HG03175 (cell line): ENCODE measurements around the gene BASP1.
A peak's percentile ranks its signal among the peaks of the same experiment; 100 is the strongest.
"Not testable (repeated sequence)": the region's sequence is repeated elsewhere in the genome, so short reads cannot be mapped to it uniquely, and the experiment has no call there.

ENCODE experiments used
- ATAC-seq: cut with Tn5 transposase; IDR thresholded peaks from one replicate; pipeline ENCODE4 v1.9.1; 2021; ENCODE audit warnings: mild to moderate bottlenecking, moderate library complexity; ENCODE audit not compliant: unreplicated experiment

The BASP1 gene

DNA sequence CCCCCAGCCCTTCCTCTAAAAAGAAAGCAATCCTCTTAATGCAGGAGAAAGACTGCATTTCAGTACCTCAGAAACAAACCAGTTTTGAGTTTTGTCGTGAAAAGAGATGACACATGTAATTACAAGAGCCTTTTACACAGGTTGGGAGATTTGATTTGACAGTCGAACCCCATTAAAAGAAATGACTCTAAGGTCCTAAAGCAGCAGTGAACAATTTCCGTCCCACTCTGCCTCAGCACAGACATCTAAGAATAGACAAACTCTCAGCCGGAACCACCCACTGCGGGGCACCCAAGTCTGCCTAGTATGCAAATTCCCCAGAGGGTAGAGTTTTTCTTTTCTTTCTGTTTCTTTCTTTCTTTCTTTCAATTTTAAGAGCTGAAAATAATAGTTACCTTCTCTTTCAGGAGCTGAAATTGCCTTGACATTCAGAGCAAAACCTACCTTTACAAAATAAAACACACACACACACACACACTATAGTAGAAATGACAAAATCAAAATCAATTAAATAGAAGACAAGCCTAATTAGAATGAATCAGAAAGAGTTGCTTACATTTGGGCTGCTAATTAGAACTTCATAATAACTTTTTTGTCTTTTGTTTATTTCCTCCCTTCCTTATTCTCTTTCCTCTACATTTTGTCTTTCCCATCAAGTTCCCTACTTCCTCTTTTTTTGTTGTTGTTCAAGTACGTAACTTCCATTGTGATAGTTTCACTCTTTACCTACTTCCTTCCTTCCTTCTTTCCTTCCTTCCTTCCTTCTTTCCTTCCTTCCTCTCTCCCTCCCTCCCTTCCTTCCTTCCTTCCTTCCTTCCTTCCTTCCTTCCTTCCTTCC is 65.1 kb downstream of the BASP1 start:
- ATAC-seq, result peak; percentile 98

DNA sequence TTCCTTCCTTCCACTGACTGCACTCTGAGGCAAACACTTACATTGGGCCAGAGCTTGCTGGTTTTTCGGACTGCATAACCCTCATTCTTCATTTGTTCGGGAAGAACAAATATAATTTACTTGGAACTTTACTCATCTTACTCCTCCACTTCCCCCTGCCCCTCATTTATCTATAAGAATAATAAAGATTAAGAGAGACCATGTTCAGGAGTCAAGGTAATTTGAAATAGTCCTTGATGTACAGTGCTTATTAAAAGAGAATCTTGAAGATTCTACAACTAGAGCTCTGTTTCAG is 65.6 kb downstream of the BASP1 start:
- ATAC-seq, result no peak

DNA sequence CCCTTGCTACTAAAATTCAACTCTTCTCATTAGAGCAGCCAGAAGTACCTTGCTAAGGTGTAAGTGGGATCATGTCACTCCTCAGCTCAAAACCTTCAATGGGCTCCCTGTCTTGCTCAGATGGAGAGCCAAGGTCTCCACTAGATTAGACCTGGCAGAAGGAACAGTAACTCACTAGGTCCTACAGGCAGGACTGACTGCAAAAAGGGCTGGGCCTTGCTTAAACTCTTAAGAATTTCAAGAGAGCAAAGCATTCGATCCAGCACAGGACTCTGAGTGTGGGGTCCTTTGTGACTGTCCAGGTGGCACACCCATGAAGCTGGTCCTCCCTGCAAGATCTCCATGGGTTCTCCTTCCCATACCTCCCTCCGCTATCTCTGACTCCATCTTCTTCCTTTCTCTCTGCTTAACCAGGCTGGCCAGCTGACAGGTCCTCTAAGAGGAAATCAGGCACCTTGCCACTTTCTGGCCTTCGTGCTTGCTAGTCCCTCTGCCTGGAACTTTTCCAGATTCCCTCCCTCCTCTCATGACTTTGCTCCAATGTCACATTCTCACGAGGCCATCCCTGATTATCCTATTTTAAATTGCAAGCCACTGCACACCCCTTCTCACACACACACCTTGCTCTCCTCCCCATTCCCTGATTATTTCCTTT is 70.2 kb downstream of the BASP1 start:
- no peak for ATAC-seq

DNA sequence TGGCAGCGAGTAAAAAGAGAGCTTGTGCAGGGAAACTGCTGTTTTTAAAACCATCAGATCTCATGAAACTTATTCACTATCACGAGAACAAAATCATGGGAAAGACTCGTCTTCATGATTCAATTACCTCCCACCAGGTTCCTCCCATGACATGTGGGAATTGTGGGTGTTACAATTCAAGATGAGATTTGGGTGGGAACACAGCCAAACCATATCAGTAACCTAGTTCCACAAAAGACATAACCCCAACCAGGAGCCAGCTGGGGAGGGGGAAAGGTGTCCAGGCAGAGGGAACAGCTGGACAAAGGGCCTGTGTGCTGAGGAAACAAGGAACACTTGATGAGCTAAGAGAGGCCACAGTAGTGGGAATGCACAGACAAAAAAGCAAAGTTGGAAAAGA is 71.1 kb downstream of the BASP1 start:
- no peak for ATAC-seq

DNA sequence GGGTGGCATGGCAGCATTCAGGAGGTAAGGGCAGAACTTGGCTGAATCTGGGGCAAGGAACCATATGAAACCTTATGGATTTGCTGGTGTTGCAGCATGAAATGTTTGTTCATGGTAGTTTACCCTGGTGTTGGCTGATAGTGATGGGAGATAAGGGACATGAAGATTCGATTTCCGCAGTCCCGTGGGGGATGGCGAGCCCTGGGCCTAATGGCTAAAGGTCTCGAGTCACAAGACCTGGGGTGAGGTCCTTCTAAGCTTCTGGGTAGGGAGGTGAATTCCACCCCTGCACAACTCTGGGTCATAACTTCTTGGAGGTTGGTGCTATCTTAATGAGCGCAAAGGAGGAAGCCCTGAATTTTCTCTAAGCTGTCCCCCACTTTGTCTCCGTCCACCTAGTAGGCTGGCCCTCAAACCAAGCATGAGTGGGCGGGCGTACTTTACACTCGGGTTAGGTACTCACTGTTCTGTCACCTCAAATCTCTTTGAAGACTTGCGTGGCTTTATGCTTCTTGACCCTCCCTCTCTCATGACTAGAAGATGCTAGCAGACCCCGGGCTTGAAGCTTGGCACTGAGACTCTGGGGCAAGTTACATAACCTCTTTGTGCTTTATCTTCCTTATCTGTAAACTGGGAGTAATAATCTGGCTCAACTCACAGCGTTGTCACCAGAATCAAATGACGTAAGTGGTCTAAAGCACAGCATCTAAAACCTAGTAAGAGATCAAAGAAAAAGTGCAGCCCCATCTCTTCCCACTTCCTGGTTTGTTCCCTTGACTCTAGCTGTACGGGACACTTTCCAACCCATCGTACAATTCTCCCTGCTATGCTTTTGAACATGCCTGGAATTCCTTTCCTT is 72.5 kb downstream of the BASP1 start:
- ATAC-seq, result no peak

DNA sequence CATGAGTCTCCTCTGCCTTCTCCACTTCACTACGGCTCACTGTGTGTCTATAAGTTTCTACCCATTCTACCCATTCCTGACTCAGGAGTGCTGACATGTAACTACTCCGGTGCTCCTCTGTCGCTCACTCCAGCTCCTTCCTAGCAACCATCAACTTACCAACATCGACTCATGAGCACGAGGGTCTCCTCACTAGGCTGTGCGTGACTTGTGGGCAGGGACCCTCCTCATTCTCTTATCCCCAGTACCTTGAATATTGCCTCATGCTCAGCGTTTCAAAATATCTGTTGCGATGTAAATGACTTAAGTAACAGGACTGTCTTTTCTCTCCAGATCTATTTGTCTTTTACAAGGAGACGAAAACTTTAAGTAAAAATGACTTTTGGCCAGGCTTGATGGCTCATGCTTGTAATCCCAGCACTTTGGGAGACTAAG is 73.1 kb downstream of the BASP1 start:
- no peak for ATAC-seq

DNA sequence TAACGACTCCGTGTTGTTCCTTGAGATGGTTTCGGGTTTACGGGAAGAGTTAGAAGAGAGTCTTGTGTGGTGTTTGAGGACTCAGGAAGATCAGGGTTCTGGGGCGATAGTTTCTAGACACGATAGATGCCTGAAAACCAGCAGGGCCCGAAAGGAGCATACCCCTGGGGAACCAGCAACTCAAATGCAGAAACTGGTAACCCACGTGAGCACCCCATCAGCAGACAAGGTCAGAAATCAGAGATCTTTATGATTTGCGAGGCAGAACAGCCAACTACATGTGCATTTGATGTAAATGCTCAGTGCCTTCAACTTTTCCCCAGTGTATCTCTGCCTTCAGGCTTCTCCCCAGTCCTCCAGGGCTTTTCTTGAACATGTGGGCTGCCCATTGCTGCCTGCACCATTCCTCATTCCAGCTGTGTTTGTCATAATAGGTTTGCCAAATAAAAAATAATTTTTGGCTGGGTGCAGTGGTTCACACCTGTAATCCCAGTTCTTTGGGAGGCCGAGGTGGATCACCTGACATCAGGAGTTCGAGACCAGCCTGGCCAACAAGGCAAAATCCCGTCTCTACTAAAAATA is 75.1 kb downstream of the BASP1 start:
- ATAC-seq, result no peak

DNA sequence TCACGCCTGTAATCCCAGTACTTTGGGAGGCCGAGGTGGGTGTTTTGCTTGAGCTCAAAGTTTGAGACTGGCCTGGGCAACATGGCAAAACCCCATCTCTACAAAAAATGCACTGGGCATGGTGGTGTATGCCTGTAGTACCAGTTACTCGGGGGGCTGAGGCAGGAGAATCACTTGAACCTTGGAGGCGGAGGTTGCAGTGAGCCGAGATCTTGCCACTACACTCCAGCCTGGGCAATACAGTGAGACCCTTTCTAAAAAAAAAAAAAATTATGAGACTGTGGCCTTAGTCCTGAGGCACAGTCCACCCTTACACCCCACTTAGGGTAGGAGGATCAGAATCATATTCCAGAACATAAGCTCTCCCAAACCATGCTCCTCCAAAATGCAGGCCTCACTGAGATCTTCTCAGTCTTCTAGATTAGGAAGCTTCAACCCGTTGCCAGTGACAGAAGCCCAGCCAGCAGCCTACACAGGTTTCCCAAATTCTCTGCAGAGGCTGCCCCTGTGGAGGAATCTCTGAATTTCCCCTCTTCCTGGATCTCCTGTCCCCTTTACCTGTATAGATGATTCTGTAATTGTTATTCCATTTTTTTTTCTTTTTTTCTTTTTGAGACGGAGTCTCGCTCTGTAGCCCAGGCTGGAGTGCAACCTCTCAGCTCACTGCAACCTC is 77.3 kb downstream of the BASP1 start:
- ATAC-seq, result no peak

DNA sequence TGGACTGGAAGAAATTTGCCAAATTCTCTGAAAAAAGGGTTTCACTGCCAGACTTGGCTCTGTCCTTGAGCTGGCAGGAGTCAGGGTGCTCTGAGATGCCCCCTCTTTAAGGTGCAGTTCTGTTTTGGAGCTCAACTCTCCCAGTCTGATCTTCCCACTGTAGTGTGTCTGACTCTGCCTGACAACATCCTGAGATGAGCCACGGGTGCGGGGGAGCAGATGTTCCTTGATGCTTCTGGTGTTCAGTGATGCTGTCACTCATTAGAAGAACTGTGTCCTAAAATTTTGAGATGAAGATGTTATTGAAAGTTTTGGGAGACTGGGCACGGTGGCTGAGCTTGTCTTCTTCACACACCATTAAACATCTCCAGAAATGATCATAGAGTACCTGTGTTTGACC is 78.2 kb downstream of the BASP1 start:
- ATAC-seq, result no peak

DNA sequence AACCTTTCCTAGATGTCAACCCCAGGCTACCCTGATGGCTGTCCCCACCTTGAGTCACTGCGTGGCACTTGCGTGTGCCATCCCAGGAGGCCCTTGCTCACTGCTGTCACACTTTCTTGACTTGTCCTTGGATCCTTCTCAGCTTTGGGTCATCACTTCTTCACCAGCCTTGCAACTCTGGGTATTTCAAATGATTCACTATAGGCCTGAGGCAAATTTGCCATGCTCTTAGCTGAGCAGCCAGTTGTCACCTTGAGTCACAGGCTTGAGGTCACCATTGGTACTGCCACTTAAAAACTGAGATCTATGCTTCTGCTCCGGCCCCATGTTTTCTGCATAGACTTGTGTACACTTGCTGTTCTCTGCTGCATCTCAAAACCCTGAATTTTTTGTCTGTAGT is 84.7 kb downstream of the BASP1 start:
- ATAC-seq, result no peak

DNA sequence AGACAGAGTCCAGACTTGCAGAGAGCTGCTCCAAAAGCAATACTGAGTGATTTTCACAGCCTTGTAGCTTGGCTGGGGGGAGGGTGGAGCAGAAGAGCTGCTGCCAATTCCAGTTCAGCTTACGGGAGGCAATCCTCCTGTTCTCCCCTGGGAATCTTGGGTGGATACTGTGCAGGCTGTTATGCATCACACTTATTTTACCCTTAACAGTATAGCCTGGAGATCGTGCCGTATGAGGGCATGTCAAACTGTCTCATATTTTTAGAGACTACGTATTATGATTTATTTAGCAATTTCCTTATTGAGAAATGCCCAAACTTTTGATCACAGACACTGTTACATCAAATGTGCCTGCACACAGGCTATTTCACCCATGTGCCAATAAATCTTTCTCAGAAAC is 85.2 kb downstream of the BASP1 start:
- ATAC-seq, result no peak

DNA sequence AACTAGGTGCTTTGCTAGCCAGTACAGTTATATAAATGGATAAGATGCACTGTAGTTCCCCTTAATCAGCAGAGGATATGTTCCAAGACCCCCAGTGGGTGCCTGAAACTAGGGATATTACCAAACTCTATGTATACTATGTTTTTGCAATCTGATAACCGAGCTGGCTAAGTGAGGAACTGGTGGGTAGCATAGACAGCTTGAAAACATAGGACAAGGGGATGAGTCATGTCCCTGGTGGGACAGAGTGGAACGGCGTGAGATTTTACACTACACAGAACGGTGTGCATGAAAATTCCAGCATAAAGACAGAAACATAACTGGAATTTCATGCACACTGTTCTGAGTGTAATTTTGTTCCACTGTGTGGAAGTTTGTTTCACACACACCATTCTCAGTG is 86.9 kb downstream of the BASP1 start:
- ATAC-seq, result no peak

DNA sequence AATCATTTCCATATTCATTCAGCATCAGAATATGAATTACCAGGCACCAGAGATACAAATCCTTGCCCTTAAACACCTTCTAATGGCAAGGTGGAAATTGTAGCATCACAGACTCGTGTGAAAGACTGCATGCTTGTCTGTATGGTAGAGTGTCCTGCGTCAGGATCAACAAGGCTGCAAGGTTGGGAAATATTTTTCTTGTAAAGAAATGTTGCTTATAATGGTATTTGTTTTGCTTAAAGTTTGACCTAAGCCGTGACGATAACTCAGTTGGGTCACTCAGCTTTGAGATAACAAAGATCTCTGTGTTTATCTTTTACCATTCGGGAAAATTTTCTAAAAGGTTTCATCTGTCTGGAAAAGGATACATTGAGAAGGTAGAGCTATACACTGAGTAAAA is 87.6 kb downstream of the BASP1 start:
- no peak for ATAC-seq

DNA sequence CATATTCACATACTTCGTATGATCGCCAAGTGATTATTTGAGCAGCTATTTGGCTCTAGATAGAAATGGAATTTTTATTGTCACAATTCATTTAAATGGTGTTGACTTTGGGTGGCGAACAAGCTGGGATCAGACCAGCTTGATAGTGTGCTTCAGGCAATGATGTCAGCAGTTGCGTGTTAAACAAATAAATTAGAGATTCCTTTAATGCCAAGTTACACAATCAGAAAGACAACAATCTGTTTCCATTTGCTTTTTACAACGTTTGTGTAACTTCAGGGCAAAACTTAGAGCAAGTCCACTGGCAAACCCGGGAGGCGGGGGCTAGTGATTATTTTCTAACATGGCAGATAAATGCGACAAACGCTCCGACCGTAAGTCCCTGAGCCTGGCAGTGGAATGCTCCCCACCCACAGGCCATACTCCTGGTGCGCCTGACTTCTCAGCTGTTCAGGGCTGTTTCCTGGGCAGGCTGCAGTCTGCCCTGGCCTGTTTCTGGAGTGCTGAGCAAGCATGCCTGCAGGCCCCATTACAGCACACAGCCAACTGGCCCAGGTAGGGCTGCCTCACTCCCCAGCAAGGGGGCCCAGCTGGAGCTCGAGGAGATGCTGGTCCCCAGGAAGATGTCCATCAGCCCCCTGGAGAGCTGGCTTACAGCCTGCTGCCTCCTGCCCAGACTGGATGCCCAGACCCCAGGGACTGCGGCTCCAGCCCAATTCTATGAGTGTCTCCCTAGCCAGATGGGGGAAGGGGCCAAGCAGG is 88.7 kb downstream of the BASP1 start:
- no peak for ATAC-seq

DNA sequence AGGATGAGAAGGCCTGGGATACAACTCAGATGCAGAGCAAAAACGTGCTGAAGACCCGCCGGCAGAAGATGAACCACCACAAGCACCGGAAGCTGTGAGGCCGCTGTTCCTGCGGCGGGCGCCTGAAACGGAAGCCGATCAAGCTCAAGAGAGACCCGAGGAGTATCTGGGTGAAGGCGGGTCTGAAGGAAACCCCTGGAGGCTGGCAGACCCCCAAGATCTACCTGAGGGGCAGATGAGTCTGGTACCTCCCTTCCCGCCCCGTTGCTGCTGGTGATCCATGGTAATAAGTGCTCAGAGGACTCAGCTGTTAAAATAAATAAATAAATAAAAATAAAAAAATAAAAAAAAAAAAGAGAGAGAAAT is 89.3 kb downstream of the BASP1 start:
- ATAC-seq, result no peak

DNA sequence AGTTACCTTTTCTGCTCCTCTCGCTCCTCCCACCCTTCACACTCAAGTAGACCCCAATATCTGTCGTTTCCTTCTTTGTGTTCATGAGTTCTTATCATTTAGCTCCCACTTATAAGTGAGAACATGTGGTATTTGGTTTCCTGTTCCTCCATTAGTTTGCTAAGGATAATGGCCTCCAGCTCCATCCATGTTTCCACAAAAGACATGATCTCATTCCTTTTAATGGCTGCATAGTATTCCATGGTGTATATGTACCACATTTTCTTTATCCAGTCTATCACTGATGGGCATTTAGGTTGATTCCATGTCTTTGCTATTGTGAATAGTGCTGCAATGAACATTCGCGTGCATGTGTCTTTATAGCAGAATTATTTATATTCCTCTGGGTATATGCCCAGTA is 90.0 kb downstream of the BASP1 start:
- ATAC-seq, result not testable (repeated sequence)

DNA sequence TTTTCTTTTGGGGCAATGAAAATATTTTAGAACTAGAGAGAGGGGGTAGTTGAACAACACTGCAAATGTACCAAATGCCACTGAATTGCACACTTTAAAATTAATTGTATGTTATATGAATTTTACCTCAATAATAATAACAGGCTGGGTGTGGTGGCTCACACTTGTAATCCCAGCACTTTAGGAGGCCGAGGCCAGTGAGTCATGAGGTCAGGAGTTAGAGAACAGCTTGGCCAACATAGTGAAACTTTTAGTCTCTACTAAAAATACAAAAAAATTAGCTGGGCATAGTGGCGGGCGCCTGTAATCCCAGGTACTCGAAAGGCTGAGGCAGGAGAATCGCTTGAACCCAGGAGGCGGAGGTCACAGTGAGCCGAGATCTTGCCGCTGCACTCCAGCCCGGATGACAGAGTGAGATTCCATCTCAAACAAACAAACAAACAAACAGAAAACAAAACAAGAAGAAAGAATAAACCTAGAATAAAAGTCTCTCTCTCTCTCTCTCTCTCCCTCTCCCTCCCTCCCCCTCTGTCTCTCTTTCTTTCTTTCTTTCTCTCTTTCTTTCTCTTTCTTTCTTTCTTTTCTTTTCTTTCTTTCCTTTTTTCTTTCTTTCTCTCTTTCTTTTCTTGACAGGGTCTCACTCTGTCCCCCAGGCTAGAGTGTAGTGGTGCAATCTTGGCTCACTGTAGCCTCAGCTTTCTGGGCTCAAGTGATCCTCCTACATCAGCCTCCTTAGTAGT is 91.1 kb downstream of the BASP1 start:
- no peak for ATAC-seq

DNA sequence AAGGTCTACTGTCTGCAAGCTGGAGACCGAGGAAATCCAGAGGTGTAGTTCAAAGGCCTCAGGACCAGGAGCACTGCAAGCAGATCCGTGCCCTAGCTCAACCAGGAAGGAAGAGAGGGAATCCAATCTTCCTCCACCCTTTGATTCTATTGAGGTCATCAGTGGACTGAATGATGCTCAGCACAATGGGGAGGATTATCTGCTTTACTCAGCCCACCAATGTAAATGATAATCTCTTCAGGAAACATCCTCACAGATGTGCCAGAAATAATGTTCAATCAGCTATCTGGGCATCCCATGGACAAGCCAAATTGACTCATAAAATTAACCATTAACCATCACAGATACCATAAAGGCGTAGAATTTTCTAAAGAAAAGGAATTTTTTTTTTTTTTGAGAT is 92.0 kb downstream of the BASP1 start:
- no peak for ATAC-seq

DNA sequence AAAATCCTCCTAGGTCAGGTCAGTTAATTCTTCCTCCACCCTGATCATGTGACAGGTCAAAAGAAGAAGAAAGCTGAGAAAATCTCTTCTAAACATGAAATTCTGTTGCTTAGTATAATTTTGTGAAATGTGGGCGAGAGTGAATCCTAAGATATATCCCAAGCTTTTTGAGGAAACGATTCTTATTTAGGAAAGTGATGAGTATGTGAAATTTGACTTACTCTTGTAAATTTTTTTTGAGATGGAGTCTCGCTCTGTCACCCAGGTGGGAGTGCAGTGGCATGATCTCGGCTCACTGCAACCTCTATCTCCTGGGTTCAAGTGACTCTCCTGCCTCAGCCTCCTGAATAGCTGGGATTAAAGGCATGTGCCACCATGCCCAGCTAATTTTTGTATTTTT is 93.1 kb downstream of the BASP1 start:
- not testable (repeated sequence) for ATAC-seq

DNA sequence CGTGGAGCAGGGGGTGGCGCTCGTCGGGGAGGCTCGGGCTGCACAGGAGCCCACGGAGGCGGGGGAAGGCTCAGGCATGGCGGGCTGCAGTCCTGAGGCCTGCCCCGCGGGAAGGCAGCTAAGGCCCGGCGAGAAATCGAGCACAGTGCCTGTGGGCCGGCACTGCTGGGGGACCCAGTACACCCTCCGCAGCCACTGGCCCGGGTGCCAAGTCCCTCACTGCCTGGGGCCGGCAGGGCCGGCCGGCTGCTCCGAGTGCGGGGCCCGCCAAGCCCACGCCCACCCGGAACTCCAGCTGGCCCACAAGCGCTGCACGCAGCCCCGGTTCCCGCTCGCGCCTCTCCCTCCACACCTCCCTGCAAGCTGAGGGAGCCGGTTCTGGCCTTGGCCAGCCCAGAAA is 94.4 kb downstream of the BASP1 start:
- not testable (repeated sequence) for ATAC-seq
